Breast epithelium (tissue), 3 donors: ENCODE results near the gene KRTAP4-9.
"Not testable (repeated sequence)": the region's sequence is repeated elsewhere in the genome, so short reads cannot be mapped to it uniquely, and the experiment has no call there.

ENCODE experiments used
- CTCF ChIP-seq, 3 donors: fragments of 450-650 bp; IDR thresholded peaks; one replicate each; pipeline ENCODE4 v1.5.1; 2016 to 2017; ENCODE audit warnings: antibody characterized with exemption in 3 of 3, mild to moderate bottlenecking in 3 of 3, moderate library complexity in 3 of 3
- POLR2AphosphoS5 ChIP-seq, 3 donors: sonication (generic); formaldehyde crosslinking; IDR thresholded peaks; one replicate each; pipeline ENCODE4 v1.6.1; 2017; ENCODE audit warnings: antibody characterized with exemption in 3 of 3

DNA sequence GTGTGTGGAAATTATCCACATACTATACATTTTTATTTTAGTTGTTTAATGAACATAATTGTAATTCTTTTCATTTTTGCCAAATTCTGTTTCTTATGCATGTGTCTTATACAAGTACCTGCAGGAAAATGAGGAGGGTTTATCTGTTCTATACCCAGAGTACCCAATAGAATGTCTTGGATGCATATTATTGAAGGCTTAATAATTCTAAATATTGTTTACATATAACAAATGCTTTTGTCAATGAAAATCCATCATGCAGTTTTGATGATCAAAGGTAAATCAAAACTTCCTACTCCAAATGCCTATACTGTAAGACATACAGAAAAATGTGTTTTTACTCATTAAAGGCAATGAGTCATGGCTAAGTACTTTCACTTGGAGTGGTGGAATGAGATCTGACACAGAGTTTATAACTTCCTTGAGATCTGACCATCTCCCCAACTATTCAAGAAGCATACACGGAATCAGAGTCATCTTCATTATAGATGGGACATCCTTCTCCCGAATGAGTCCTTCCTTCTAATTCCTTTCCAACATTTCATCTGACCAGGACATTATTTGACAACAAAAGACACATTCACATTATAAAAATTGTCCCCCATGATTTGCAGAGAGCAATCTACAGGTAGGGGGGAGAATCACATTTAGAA is 677 bp upstream of the KRTAP4-9 start:
- not testable (repeated sequence) for TF ChIP-seq CTCF, POLR2AphosphoS5 (IDR thresholded peaks at IDR 0.05)
